Transverse colon (tissue), 4 donors: ENCODE data around the gene MCL1. TPM values are rescaled to one million over a fixed set of nuclear protein-coding genes. Genes with fewer than 3 reads are reported as not detected.

Source experiments
- DNase-seq: peaks from one replicate; pipeline ENCODE4 v3.0.0-alpha.2; 2019
- H3K27ac ChIP-seq, 4 donors: fragments of 200-600 bp; sonication (generic); 2 replicates each; pipeline ENCODE4 v1.5.1; 2016 to 2018; ENCODE audit warnings: inconsistent platforms in 4 of 4
- H3K27me3 ChIP-seq: fragments of 200-600 bp; sonication (generic); 2 replicates; pipeline ENCODE4 v1.5.1; 2017; ENCODE audit warnings: inconsistent platforms
- H3K36me3 ChIP-seq, 4 donors: fragments of 200-600 bp; sonication (generic); 2 replicates each; pipeline ENCODE4 v1.5.1; 2017 to 2019; ENCODE audit warnings: inconsistent platforms in 4 of 4
- H3K4me1 ChIP-seq, 4 donors: fragments of 200-600 bp; sonication (generic); 2 replicates each; pipeline ENCODE4 v1.5.1; 2017 to 2020; ENCODE audit warnings: inconsistent platforms in 4 of 4
- H3K4me3 ChIP-seq, 4 donors: fragments of 200-600 bp; sonication (generic); 1 replicate in 1 of 4; 2 replicates in 3 of 4; pipeline versions ENCODE4 v1.5.1 to v1.6.1; 2017 to 2019; ENCODE audit warnings: inconsistent platforms in 4 of 4
- H3K9me3 ChIP-seq, 2 donors: fragments of 200-600 bp; sonication (generic); 2 replicates each; pipeline ENCODE4 v1.5.1; 2017 to 2019; ENCODE audit warnings: inconsistent platforms in 2 of 2
- EP300 ChIP-seq: sonication (generic); formaldehyde crosslinking; IDR thresholded peaks from one replicate; pipeline ENCODE4 v1.6.1; 2017; ENCODE audit warnings: antibody characterized with exemption, low read depth
- POLR2A ChIP-seq: fragments of 450-650 bp; IDR thresholded peaks from one replicate; pipeline ENCODE4 v1.6.1; 2016; ENCODE audit warnings: antibody characterized with exemption, mild to moderate bottlenecking, moderate library complexity
- POLR2AphosphoS5 ChIP-seq, 3 donors: sonication (generic); formaldehyde crosslinking; IDR thresholded peaks; one replicate each; pipeline ENCODE4 v1.6.1; 2016; ENCODE audit warnings: antibody characterized with exemption in 3 of 3
- WGBS, 2 donors: methylation state at CpG; one replicate each; pipeline ENCODE4 v1.1.5; 2018; ENCODE audit warnings: low coverage in 1 of 2; 5-methylcytosine and 5-hydroxymethylcytosine counted together
- in situ Hi-C, 4 donors: fragments of 200-750 bp; cut with MboI; loops; one replicate each; pipeline versions ENCODE4 v1.15.0 to v1.15.1; 2017; ENCODE audit warnings: low sequenced_read_pairs in 3 of 4, low pct_ligation_motif_present in 1 of 4, low pct_unique_long_range_greater_than_20kb in 1 of 4
- intact Hi-C: fragments of 100-400 bp; cut with DNase I; formaldehyde crosslinking; loops from one replicate; pipeline ENCODE4 v1.15.1; 2023; ENCODE audit warnings: low total_unique reads
- total RNA-seq, 4 donors: library from RNA; depleted of rRNA; stranded (reverse); fragments of >200 nt; gene quantifications; one replicate each; pipeline ENCODE4 v1.1.0, GENCODE V29; 2016
- TF ChIP-seq, protein P1 (sequence below), 5 experiments: fragments of 200-600 bp in 3 of 5; fragments of 450-650 bp in 2 of 5; sonication (generic) in 3 of 5; IDR thresholded peaks; 1 replicate in 2 of 5; 2 replicates in 3 of 5; pipeline ENCODE4 v1.5.1; 2016 to 2017; ENCODE audit warnings: antibody characterized with exemption in 5 of 5, inconsistent platforms in 3 of 5, mild to moderate bottlenecking in 2 of 5, moderate library complexity in 1 of 5

Gene MCL1
- total RNA-seq, 4 donors from 2014 or later: 176 to 395 (median 269) TPM

- no peaks in the 10 kb centered on the region for H3K9me3 ChIP-seq
- no peak overlapping the region for H3K4me3 ChIP-seq
- no peaks in the 10 kb centered on the region for H3K36me3 ChIP-seq
- whole genome bisulfite sequencing, 2 donors: 90% methylated on average over 8 of the region's 8 CpGs; no CpG with 5 or more reads in 1 of the 2 donors
- peak overlapping the region in 1 of 4 donors; percentile 83 for H3K27ac ChIP-seq
- peaks cover 3% of the 10 kb centered on the region for H3K27me3 ChIP-seq
- TF ChIP-seq POLR2AphosphoS5 (IDR thresholded peaks at IDR 0.05) (no peak), POLR2A (peak; percentile 5)
- TF ChIP-seq, protein P1, sequence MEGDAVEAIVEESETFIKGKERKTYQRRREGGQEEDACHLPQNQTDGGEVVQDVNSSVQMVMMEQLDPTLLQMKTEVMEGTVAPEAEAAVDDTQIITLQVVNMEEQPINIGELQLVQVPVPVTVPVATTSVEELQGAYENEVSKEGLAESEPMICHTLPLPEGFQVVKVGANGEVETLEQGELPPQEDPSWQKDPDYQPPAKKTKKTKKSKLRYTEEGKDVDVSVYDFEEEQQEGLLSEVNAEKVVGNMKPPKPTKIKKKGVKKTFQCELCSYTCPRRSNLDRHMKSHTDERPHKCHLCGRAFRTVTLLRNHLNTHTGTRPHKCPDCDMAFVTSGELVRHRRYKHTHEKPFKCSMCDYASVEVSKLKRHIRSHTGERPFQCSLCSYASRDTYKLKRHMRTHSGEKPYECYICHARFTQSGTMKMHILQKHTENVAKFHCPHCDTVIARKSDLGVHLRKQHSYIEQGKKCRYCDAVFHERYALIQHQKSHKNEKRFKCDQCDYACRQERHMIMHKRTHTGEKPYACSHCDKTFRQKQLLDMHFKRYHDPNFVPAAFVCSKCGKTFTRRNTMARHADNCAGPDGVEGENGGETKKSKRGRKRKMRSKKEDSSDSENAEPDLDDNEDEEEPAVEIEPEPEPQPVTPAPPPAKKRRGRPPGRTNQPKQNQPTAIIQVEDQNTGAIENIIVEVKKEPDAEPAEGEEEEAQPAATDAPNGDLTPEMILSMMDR (IDR thresholded peaks at IDR 0.05): no peak
- DNase-seq: no peak
- peaks cover 6 to 47% (median 32%) of the 10 kb centered on the region in 4 donors for H3K4me1 ChIP-seq
- in situ Hi-C loops (no loop called here), intact Hi-C loops (no loop called here)
These were observed 25.3 kb downstream of the MCL1 start for GRCh38 chr1:150554086-150554452.

DNA sequence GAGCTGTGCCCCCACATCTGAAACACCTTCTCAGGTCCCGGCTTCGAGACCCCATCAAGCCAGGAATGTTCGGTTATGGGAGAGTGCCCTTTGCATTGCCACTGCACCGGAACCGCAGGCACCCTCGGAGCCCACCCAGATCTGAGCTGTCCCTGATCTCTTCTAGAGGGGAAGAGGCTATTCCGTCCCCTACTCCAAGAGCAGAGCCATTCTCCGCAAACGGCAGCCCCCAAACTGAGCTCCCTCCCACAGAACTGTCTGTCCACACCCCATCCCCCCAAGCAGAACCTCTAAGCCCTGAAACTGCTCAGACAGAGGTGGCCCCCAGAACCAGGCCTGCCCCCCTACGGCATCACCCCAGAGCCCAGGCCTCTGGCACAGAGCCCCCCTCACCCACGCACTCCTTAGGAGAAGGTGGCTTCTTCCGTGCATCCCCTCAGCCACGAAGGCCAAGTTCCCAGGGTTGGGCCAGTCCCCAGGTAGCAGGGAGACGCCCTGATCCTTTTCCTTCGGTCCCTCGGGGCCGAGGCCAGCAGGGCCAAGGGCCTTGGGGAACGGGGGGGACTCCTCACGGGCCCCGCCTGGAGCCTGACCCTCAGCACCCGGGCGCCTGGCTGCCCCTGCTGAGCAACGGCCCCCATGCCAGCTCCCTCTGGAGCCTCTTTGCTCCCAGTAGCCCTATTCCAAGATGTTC is 25.9 kb downstream of the MCL1 start:
- WGBS, 2 donors: 84% methylated on average over 21 of the region's 23 CpGs; no CpG with 5 or more reads in 1 of the 2 donors
- Histone ChIP-seq H3K4me1 (peaks cover 6 to 46% (median 30%) of the 10 kb centered on the region in 4 donors), H3K27me3 (peaks cover 3% of the 10 kb centered on the region), H3K4me3 (no peak overlapping the region), H3K27ac (peak overlapping the region; percentile 68 to 86 (median 84)), H3K36me3 (no peaks in the 10 kb centered on the region), H3K9me3 (no peaks in the 10 kb centered on the region)
- in situ Hi-C loops: no loop called here
- intact Hi-C loops: no loop called here
- no peak for DNase-seq
- TF ChIP-seq, protein P1 (IDR thresholded peaks at IDR 0.05): no peak
- TF ChIP-seq POLR2A: no peak
- TF ChIP-seq POLR2AphosphoS5 (IDR thresholded peaks at IDR 0.05): no peak
- TF ChIP-seq EP300: no peak

- DNase-seq: peak; percentile 9
- Histone ChIP-seq H3K27ac (peak overlapping the region; percentile 68 to 86 (median 84)), H3K9me3 (no peaks in the 10 kb centered on the region), H3K4me3 (no peak overlapping the region), H3K36me3 (no peaks in the 10 kb centered on the region), H3K4me1 (peaks cover 6 to 46% (median 37%) of the 10 kb centered on the region in 4 donors), H3K27me3 (peaks cover 3% of the 10 kb centered on the region)
- TF ChIP-seq EP300: no peak
- no peak for TF ChIP-seq POLR2A
- TF ChIP-seq POLR2AphosphoS5 (IDR thresholded peaks at IDR 0.05): no peak
- TF ChIP-seq, protein P1 (IDR thresholded peaks at IDR 0.05): no peak
- in situ Hi-C loops: no loop called here
- intact Hi-C loops: no loop called here
- 83% methylated on average over 11 of the region's 12 CpGs; no CpG with 5 or more reads in 1 of the 2 donors for WGBS, 2 donors
These were observed 26.5 kb downstream of the MCL1 start for GRCh38 chr1:150552911-150553289.

DNA sequence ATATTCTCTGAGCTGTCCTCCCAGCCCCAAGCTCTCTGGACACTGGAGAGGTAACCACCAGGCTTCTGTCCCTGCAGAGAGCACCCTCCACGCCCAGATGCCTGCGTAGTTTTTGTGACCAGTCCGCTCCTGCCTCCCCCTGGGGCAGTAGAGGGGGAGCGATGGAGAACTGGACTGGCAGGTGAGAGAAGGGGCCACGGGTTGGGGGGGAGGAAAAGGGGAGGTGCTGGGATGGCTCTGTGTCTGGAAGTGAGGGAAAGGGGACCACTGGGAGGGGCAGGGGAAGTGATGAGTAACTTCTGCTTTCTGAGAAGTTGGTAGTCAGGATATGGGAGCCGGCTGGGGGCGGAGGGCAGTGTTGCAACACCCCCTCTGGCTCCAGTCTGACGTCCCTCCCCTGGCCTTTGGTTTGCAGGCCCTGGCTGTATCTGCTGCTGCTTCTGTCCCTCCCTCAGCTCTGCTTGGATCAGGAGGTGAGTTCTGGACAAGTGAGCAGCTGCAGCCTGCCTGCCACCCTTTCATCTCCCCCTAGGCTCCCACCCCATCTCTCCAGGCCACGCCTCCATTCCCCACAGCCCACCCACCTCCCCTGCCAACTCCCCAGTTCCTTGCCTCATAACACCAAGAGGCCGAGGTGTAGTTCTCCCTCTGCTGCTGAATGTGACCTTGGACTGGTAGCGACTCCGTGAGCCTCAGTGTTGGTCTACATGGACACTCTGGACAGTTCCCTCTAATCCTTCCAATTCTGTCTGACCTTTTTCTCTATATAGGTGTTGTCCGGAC is 27.1 kb downstream of the MCL1 start:
- WGBS, 2 donors: 51% methylated on average over 13 of the region's 13 CpGs; no CpG with 5 or more reads in 1 of the 2 donors
- no peaks in the 10 kb centered on the region for H3K9me3 ChIP-seq
- DNase-seq: peak; percentile 78
- in situ Hi-C loops (no loop called here), intact Hi-C loops (no loop called here)
- peak; percentile 50 to 62 (median 56) for TF ChIP-seq POLR2AphosphoS5 (IDR thresholded peaks at IDR 0.05)
- TF ChIP-seq, protein P1 (IDR thresholded peaks at IDR 0.05): no peak
- no peak for TF ChIP-seq POLR2A
- peak; percentile 46 for TF ChIP-seq EP300
- H3K36me3 ChIP-seq: no peaks in the 10 kb centered on the region
- peak overlapping the region; percentile 79 to 86 (median 84) for H3K27ac ChIP-seq
- H3K27me3 ChIP-seq: peaks cover 3% of the 10 kb centered on the region
- H3K4me1 ChIP-seq: peaks cover 6 to 45% (median 37%) of the 10 kb centered on the region in 4 donors
- H3K4me3 ChIP-seq: no peak overlapping the region
